ENCODE data around the gene ZFX. TPM values are rescaled to one million over a fixed set of nuclear protein-coding genes. Genes with fewer than 3 reads are reported as not detected.

Gene ZFX
- total RNA-seq, 1 experiment from 2014 or later = 36.1 TPM

DNA sequence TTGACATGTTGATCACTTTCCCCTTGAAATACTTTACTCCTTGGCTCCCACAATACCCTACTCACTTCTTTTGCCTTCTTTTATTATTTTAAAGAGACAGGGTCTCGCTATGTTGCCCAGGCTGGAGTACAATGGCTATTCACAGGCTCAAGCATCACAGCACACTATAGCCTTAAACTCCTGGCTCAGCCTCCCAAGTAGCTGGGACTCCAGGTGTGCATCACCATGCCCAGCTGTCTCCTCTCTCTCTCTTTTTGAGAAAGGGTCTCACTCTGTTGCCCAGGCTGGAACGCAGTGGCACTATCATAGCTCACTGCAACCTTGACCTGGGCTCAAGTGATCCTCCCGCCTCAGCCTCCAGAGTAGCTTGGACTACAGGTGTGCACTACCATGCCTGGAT is 112.8 kb downstream of the ZFX start:
- TF ChIP-seq, protein P1, sequence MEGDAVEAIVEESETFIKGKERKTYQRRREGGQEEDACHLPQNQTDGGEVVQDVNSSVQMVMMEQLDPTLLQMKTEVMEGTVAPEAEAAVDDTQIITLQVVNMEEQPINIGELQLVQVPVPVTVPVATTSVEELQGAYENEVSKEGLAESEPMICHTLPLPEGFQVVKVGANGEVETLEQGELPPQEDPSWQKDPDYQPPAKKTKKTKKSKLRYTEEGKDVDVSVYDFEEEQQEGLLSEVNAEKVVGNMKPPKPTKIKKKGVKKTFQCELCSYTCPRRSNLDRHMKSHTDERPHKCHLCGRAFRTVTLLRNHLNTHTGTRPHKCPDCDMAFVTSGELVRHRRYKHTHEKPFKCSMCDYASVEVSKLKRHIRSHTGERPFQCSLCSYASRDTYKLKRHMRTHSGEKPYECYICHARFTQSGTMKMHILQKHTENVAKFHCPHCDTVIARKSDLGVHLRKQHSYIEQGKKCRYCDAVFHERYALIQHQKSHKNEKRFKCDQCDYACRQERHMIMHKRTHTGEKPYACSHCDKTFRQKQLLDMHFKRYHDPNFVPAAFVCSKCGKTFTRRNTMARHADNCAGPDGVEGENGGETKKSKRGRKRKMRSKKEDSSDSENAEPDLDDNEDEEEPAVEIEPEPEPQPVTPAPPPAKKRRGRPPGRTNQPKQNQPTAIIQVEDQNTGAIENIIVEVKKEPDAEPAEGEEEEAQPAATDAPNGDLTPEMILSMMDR (IDR thresholded peaks at IDR 0.05; ENCODE audit: insufficient read depth in 1 of 2, low read depth in 1 of 2, low read length in 1 of 2, severe bottlenecking in 1 of 2, unreplicated experiment in 1 of 2) = no peak
- intact Hi-C loops (cut with micrococcal nuclease; ENCODE audit: unreplicated experiment) = no loop called here
- Histone ChIP-seq H3K4me1 (no peaks in the 10 kb centered on the region), H3K4me3 (ENCODE audit: low read depth, low read length) (no peak overlapping the region), H3K9me3 (no peaks in the 10 kb centered on the region), H3K36me3 (ENCODE audit: control insufficient read depth, insufficient read depth, low read length) (no peaks in the 10 kb centered on the region), H3K27me3 (replicated peaks; ENCODE audit: control insufficient read depth, insufficient read depth, low read length) (no peaks in the 10 kb centered on the region)
- Mint-ChIP-seq H3K36me3 (ENCODE audit: insufficient read depth, unreplicated experiment) (no peaks in the 10 kb centered on the region), H3K9me3 (ENCODE audit: unreplicated experiment) (no peaks in the 10 kb centered on the region), H3K27me3 (ENCODE audit: insufficient read depth, unreplicated experiment) (no peaks in the 10 kb centered on the region), H3K27ac (ENCODE audit: unreplicated experiment) (no peak overlapping the region), H3K4me3 (ENCODE audit: unreplicated experiment) (no peak overlapping the region), H3K4me1 (ENCODE audit: low read depth, unreplicated experiment) (peaks cover 6% of the 10 kb centered on the region)
- BruUV-seq (replicated peaks) = no TSS peak
- POLR2A ChIA-PET = no interaction called here
- DNase-seq = no peak
- CTCF ChIA-PET = no interaction called here

DNA sequence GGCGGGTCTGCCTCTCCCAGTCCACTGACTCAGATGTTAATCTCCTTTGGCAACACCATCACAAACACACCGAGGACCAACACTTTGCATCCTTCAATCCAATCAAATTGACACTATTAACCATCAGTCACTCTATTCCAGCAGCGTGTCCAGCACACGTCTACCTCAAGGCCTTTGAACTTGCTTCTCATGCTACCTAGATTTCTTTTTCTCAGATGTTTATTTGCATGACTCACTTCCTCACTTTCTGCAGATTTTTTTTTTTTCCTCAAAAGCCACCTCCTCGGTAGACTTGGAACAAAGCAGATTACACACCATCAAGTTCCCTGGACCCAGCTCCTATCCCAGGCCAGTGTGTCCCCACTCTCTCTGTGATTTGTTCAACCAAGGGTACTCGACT is 114.9 kb downstream of the ZFX start:
- H3K9me3 Mint-ChIP-seq (ENCODE audit: unreplicated experiment) = no peaks in the 10 kb centered on the region
- Histone ChIP-seq H3K4me1 (no peaks in the 10 kb centered on the region), H3K27me3 (replicated peaks; ENCODE audit: control insufficient read depth, insufficient read depth, low read length) (no peaks in the 10 kb centered on the region; the same call in 1 of the 2 replicates), H3K36me3 (ENCODE audit: control insufficient read depth, insufficient read depth, low read length) (no peaks in the 10 kb centered on the region), H3K9me3 (no peaks in the 10 kb centered on the region), H3K4me3 (ENCODE audit: low read depth, low read length) (no peak overlapping the region)
- H3K4me3 Mint-ChIP-seq (ENCODE audit: unreplicated experiment) = no peak overlapping the region
- H3K36me3 Mint-ChIP-seq (ENCODE audit: insufficient read depth, unreplicated experiment) = no peaks in the 10 kb centered on the region
- TF ChIP-seq, protein P1 (IDR thresholded peaks at IDR 0.05; ENCODE audit: insufficient read depth in 1 of 2, low read depth in 1 of 2, low read length in 1 of 2, severe bottlenecking in 1 of 2, unreplicated experiment in 1 of 2) = no peak
- CTCF ChIA-PET = no interaction called here
- H3K27me3 Mint-ChIP-seq (ENCODE audit: insufficient read depth, unreplicated experiment) = peaks cover 4% of the 10 kb centered on the region
- H3K27ac Mint-ChIP-seq (ENCODE audit: unreplicated experiment) = no peak overlapping the region
- DNase-seq = no peak
- H3K4me1 Mint-ChIP-seq (ENCODE audit: low read depth, unreplicated experiment) = peaks cover 6% of the 10 kb centered on the region
- BruUV-seq (replicated peaks) = no TSS peak
- POLR2A ChIA-PET = no interaction called here
- intact Hi-C loops (cut with micrococcal nuclease; ENCODE audit: unreplicated experiment) = no loop called here

Other genes with a start within 250 kb of the ZFX start
- gene APOO, start 241.8 kb upstream of the ZFX start, total RNA-seq (2022) = 23.4 and 24.0 TPM in 2 replicates
- gene CXorf58, start 241.7 kb upstream of the ZFX start, total RNA-seq (2022) = not detected in 2 replicates
- gene KLHL15, start 122.5 kb upstream of the ZFX start, total RNA-seq (2022) = 7.1 and 7.4 TPM in 2 replicates
- gene EIF2S3, start 94.8 kb upstream of the ZFX start, total RNA-seq (2022) = 240 and 270 TPM in 2 replicates
- not detected in 2 replicates for gene SUPT20HL2, start 164.3 kb downstream of the ZFX start, total RNA-seq (2022)
- not detected in 2 replicates for gene SUPT20HL1, start 210.9 kb downstream of the ZFX start, total RNA-seq (2022)